Epithelial cell of alveolus of lung (primary cell): ENCODE measurements around the gene ZKSCAN4. TPM values are rescaled to one million over a fixed set of nuclear protein-coding genes. Genes with fewer than 3 reads are reported as not detected.

Experiments
- total RNA-seq: library from RNA; depleted of rRNA; stranded (reverse); fragments of >200 nt; gene quantifications from 2 replicates; pipeline ENCODE4 v1.2.1, GENCODE V29; 2015

ZKSCAN4 gene
- 3.9 and 5.3 TPM in 2 replicates for total RNA-seq

GRCh38 chr6:28252009-28252975 is at the start of gene ZKSCAN4:
TSS of gene ZKSCAN4 (minus strand) at chr6:28252269. CDS start at chr6:28251980, 289 bp downstream.

DNA sequence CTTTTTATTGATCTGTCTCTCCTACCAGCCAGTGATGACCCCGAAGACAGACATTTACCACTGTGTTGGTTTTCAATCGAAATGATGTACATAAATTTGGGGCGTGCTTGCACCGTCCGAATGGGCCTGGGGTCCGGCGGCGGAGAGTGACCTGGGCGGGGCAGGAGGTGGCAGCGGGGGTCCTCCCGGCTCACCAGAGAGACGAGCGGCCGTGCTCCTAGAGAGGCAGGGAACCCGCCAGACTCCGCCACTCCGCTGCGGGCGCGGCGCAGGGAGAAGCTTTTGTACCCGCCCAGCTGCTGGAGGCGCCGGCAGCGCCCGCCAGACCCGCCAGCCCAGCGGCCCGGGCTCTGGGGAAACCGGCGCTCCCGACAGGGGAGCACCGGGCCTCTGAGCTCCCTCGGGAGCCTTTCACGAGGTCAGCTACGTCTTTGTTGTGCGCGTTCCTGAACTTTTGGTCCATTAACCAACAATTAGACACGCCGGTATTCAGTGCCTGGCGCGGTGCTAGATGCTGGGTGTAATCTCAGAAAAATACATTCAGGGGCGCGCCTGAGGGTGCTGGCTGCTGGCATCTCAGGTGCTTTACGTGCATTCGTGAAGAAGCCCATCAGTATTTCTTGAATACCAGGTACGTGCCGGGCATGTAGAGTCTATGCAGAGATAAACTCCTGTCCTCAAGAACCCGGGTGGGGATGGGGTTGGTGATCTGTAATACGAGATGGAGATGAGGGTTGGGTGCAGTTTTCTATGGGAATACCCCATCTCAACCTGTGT is 29.4 kb upstream of the ZKSCAN4 start, which contains the start of gene PGBD1:
Gene PGBD1 (plus strand): TSS at position 285 of the 777 bp plus-strand sequence. CDS start 2,242 bp downstream, outside the sequence.

GRCh38 chr6:28266962-28267694 is 15.1 kb upstream of the ZKSCAN4 start, which contains the start of gene ZSCAN26:
TSS of gene ZSCAN26 (plus strand) at chr6:28267143. CDS start at chr6:28271920, 4,777 bp downstream.

GRCh38 chr6:28258877-28259777 is 7.1 kb upstream of the ZKSCAN4 start, which contains the start of gene NKAPL:
TSS of gene NKAPL (plus strand) at chr6:28259297. CDS start at chr6:28259372, 75 bp downstream.

DNA sequence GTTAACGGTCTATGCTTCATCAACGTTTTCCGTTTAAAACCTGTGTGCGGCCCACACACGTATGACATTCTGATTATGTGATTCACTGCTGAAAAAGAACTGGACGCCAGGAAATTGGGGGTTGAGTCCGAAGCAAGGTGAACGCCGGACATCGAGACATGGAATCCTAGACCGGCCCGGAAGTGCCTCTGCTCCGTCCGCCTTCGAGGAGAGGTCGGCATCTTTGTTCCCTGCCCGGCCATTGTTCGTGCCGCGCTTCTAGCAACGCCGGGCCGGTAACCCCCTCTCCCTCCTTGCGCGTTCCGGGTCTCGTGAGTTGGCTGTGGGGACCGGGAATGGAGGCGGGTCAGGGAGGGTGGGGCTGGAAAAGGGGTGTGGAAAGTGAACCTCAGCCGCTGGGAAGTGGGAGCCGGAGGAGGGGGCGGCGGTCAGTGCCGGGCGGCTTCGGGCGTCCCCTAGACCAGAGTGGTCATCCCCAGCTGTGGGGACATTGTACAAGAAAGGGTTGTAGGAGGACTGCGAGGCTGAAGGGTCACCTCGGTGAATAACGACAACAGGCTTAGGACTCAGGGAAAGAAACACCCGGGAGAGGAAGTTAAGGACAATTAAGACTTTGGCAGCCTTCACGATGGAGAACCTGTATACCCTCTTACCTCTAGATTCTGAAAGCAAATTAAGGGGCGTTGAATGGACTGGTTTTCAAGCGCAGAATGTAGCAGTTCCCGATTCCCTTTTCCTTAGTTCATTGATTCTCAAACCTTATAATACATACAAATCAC is 26.8 kb downstream of the ZKSCAN4 start, which contains the start of gene ZSCAN9:
Gene ZSCAN9 (plus strand): TSS at position 220 of the 779 bp plus-strand sequence. CDS start 1,810 bp downstream, outside the sequence.

Other genes with a start within 250 kb of the ZKSCAN4 start
- 0.16 and 0.39 TPM in 2 replicates for gene ZNF165, start 171.7 kb downstream of the ZKSCAN4 start, total RNA-seq
- 0.52 and 0.80 TPM in 2 replicates for gene ZSCAN16, start 127.7 kb downstream of the ZKSCAN4 start, total RNA-seq
- 8.7 and 22.0 TPM in 2 replicates for gene ZKSCAN8, start 110.4 kb downstream of the ZKSCAN4 start, total RNA-seq
- 10.1 and 10.3 TPM in 2 replicates for gene ZSCAN9, start 27.0 kb downstream of the ZKSCAN4 start, total RNA-seq
- 2.3 and 2.5 TPM in 2 replicates for gene NKAPL, start 7.0 kb upstream of the ZKSCAN4 start, total RNA-seq
- 6.7 and 12.5 TPM in 2 replicates for gene ZSCAN26, start 14.9 kb upstream of the ZKSCAN4 start, total RNA-seq
- 7.2 and 8.0 TPM in 2 replicates for gene PGBD1, start 29.3 kb upstream of the ZKSCAN4 start, total RNA-seq
- 1.9 and 5.1 TPM in 2 replicates for gene ZSCAN31, start 83.9 kb upstream of the ZKSCAN4 start, total RNA-seq
- gene ZKSCAN3, start 97.7 kb upstream of the ZKSCAN4 start, total RNA-seq = 3.2 and 11.9 TPM in 2 replicates
- gene ZSCAN12, start 147.5 kb upstream of the ZKSCAN4 start, total RNA-seq = 3.5 and 7.7 TPM in 2 replicates
- 1.2 and 6.5 TPM in 2 replicates for gene ZSCAN23, start 191.2 kb upstream of the ZKSCAN4 start, total RNA-seq